Astrocyte (in vitro differentiated cells and primary cell): ENCODE measurements around the gene ATXN2. TPM values are rescaled to one million over a fixed set of nuclear protein-coding genes. Genes with fewer than 3 reads are reported as not detected.

Experiments
- DNase-seq: peaks from one replicate; pipeline ENCODE4 v3.0.0-alpha.2; 2010; ENCODE audit warnings: low read depth
- FAIRE-seq: peaks from 2 replicates; lab custom pipeline; 2011; peaks lifted over from hg19 to GRCh38; lab: Jason Lieb, UNC
- H2AFZ ChIP-seq: 2 replicates; pipeline ENCODE4 v1.6.0; 2012; ENCODE audit warnings: low read depth, low read length, inconsistent platforms
- H3K27ac ChIP-seq: 2 replicates; pipeline ENCODE4 v1.5.1; 2011; ENCODE audit warnings: low read depth, low read length, inconsistent platforms
- H3K27me3 ChIP-seq: 2 replicates; pipeline ENCODE4 v1.6.0; 2011; ENCODE audit warnings: low read length, inconsistent platforms; ENCODE audit not compliant: insufficient read depth
- H3K36me3 ChIP-seq: 2 replicates; pipeline ENCODE4 v1.5.1; 2011; ENCODE audit warnings: low read length, inconsistent platforms; ENCODE audit not compliant: insufficient read depth
- H3K4me1 ChIP-seq: 2 replicates; pipeline ENCODE4 v1.5.1; 2011; ENCODE audit warnings: low read length, inconsistent platforms; ENCODE audit not compliant: insufficient read depth
- H3K4me2 ChIP-seq: 2 replicates; pipeline ENCODE4 v1.6.0; 2012; ENCODE audit warnings: low read length, inconsistent platforms
- H3K4me3 ChIP-seq: 2 replicates; pipeline ENCODE4 v1.5.1; 2011; ENCODE audit warnings: low read depth, mild to moderate bottlenecking, low read length, inconsistent platforms; ENCODE audit not compliant: insufficient read depth
- H3K79me2 ChIP-seq: 2 replicates; pipeline ENCODE4 v1.6.0; 2012; ENCODE audit warnings: mild to moderate bottlenecking, low read length, inconsistent platforms; ENCODE audit not compliant: insufficient read depth
- H3K9ac ChIP-seq: 2 replicates; pipeline ENCODE4 v1.6.0; 2012; ENCODE audit warnings: mild to moderate bottlenecking, low read length, inconsistent platforms
- H3K9me3 ChIP-seq: 2 replicates; pipeline ENCODE4 v1.5.1; 2012; ENCODE audit warnings: low read depth, mild to moderate bottlenecking, low read length, inconsistent platforms; ENCODE audit not compliant: insufficient read depth
- H4K20me1 ChIP-seq: 2 replicates; pipeline ENCODE4 v1.6.0; 2012; ENCODE audit warnings: low read length, inconsistent platforms; ENCODE audit not compliant: insufficient read depth
- H3K27ac Mint-ChIP-seq: one replicate; pipeline ENCODE4 v1.8.0; 2021; ENCODE audit warnings: mild to moderate bottlenecking, mixed read lengths; ENCODE audit not compliant: unreplicated experiment
- H3K27me3 Mint-ChIP-seq: one replicate; pipeline ENCODE4 v1.8.0; 2021; ENCODE audit warnings: low read depth, mixed read lengths; ENCODE audit not compliant: unreplicated experiment
- H3K36me3 Mint-ChIP-seq: one replicate; pipeline ENCODE4 v1.8.0; 2021; ENCODE audit warnings: low read depth, mixed read lengths; ENCODE audit not compliant: unreplicated experiment
- H3K4me1 Mint-ChIP-seq: one replicate; pipeline ENCODE4 v1.8.0; 2021; ENCODE audit warnings: low read depth, mixed read lengths; ENCODE audit not compliant: unreplicated experiment
- H3K4me3 Mint-ChIP-seq: one replicate; pipeline ENCODE4 v1.8.0; 2021; ENCODE audit warnings: mild to moderate bottlenecking, moderate library complexity, mixed read lengths; ENCODE audit not compliant: unreplicated experiment
- H3K9me3 Mint-ChIP-seq: one replicate; pipeline ENCODE4 v1.8.0; 2021; ENCODE audit warnings: mild to moderate bottlenecking, mixed read lengths; ENCODE audit not compliant: unreplicated experiment
- EZH2 ChIP-seq: IDR thresholded peaks from 2 replicates; pipeline ENCODE4 v1.6.1; 2012; ENCODE audit warnings: mild to moderate bottlenecking, low read length, inconsistent platforms; ENCODE audit not compliant: insufficient read depth
- total RNA-seq: library from RNA; stranded (reverse); gene quantifications from 2 replicates; pipeline ENCODE4 v1.2.1, GENCODE V29; 2021
- TF ChIP-seq, protein P1 (sequence below): IDR thresholded peaks from 2 replicates; pipeline ENCODE4 v1.5.1; 2011; ENCODE audit warnings: low read depth, mild to moderate bottlenecking, inconsistent platforms, low read length, moderate library complexity; ENCODE audit not compliant: insufficient read depth

Gene ATXN2
- total RNA-seq, 1 donor from 2014 or later, result 58.0 TPM

GRCh38 chr12:111413442-111414086 lies 185.6 kb downstream of the ATXN2 start:
- H3K9me3 Mint-ChIP-seq, result no peaks in the 10 kb centered on the region
- DNase-seq (peak; percentile 71), FAIRE-seq (peak; percentile 41)
- H3K36me3 ChIP-seq, result peaks cover 10% of the 10 kb centered on the region
- no peaks in the 10 kb centered on the region for H3K27me3 ChIP-seq
- H2AFZ ChIP-seq, result no peak overlapping the region
- peaks cover 56% of the 10 kb centered on the region for H4K20me1 ChIP-seq
- peak overlapping the region; percentile 91 for H3K9ac ChIP-seq
- H3K27ac ChIP-seq, result peak overlapping the region; percentile 75
- peaks cover 58% of the 10 kb centered on the region for H3K4me1 ChIP-seq
- H3K27ac Mint-ChIP-seq, result peak overlapping the region; percentile 26
- H3K9me3 ChIP-seq, result no peaks in the 10 kb centered on the region
- no peak overlapping the region for H3K4me3 Mint-ChIP-seq
- H3K4me3 ChIP-seq, result no peak overlapping the region
- no peaks in the 10 kb centered on the region for H3K27me3 Mint-ChIP-seq
- H3K79me2 ChIP-seq, result peaks cover 98% of the 10 kb centered on the region
- H3K4me1 Mint-ChIP-seq, result peaks cover 31% of the 10 kb centered on the region
- H3K36me3 Mint-ChIP-seq, result peaks cover 4% of the 10 kb centered on the region
- TF ChIP-seq, protein P1, sequence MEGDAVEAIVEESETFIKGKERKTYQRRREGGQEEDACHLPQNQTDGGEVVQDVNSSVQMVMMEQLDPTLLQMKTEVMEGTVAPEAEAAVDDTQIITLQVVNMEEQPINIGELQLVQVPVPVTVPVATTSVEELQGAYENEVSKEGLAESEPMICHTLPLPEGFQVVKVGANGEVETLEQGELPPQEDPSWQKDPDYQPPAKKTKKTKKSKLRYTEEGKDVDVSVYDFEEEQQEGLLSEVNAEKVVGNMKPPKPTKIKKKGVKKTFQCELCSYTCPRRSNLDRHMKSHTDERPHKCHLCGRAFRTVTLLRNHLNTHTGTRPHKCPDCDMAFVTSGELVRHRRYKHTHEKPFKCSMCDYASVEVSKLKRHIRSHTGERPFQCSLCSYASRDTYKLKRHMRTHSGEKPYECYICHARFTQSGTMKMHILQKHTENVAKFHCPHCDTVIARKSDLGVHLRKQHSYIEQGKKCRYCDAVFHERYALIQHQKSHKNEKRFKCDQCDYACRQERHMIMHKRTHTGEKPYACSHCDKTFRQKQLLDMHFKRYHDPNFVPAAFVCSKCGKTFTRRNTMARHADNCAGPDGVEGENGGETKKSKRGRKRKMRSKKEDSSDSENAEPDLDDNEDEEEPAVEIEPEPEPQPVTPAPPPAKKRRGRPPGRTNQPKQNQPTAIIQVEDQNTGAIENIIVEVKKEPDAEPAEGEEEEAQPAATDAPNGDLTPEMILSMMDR, result no peak
- TF ChIP-seq EZH2, result no peak
- H3K4me2 ChIP-seq, result peak overlapping the region; percentile 93

DNA sequence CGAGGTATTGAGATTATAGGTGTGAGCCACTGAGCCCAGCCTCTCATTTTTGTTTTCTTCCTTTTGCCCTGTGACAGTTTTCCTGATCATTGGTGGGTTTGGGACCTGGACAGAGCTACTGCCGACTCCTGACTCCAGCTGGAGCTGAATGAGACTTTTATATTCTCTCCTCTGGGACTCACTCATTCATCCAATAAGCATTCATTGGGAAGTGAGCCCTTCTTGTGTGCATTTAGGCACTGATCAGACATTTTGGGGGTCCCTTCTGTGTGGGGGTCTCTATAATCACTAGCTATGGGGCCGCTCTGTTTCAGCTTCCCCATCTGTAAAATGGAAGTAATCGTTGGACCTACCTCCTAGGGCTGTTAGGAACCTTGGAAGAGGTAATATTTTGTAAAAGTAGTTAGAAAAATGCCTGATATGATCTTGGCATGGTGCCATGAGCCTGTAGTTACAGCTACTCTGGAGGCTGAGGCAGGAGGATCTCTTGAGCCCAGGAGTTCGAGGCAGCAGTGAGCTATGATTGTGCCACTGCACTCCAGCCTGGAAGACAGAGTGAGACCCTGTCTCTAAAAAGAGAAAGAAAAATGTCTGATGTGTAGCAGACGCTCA lies 186.2 kb downstream of the ATXN2 start:
- Histone ChIP-seq H3K4me3 (no peak overlapping the region), H3K9me3 (no peaks in the 10 kb centered on the region), H3K79me2 (peaks cover 98% of the 10 kb centered on the region), H3K9ac (peak overlapping the region; percentile 91), H3K27me3 (no peaks in the 10 kb centered on the region), H2AFZ (no peak overlapping the region), H3K4me1 (peaks cover 63% of the 10 kb centered on the region), H3K36me3 (peaks cover 10% of the 10 kb centered on the region), H4K20me1 (peaks cover 61% of the 10 kb centered on the region), H3K4me2 (peak overlapping the region; percentile 93), H3K27ac (peak overlapping the region; percentile 75)
- TF ChIP-seq, protein P1, result no peak
- TF ChIP-seq EZH2, result no peak
- Mint-ChIP-seq H3K4me1 (peaks cover 34% of the 10 kb centered on the region), H3K27me3 (no peaks in the 10 kb centered on the region), H3K4me3 (peak overlapping the region; percentile 30), H3K27ac (peak overlapping the region; percentile 94), H3K9me3 (no peaks in the 10 kb centered on the region), H3K36me3 (peaks cover 4% of the 10 kb centered on the region)
- FAIRE-seq (no peak), DNase-seq (no peak)
